ENCODE measurements around the gene RPN1. TPM values are rescaled to one million over a fixed set of nuclear protein-coding genes. Genes with fewer than 3 reads are reported as not detected.

Gene RPN1
- total RNA-seq, 1 donor from 2014 or later: 121 TPM

DNA sequence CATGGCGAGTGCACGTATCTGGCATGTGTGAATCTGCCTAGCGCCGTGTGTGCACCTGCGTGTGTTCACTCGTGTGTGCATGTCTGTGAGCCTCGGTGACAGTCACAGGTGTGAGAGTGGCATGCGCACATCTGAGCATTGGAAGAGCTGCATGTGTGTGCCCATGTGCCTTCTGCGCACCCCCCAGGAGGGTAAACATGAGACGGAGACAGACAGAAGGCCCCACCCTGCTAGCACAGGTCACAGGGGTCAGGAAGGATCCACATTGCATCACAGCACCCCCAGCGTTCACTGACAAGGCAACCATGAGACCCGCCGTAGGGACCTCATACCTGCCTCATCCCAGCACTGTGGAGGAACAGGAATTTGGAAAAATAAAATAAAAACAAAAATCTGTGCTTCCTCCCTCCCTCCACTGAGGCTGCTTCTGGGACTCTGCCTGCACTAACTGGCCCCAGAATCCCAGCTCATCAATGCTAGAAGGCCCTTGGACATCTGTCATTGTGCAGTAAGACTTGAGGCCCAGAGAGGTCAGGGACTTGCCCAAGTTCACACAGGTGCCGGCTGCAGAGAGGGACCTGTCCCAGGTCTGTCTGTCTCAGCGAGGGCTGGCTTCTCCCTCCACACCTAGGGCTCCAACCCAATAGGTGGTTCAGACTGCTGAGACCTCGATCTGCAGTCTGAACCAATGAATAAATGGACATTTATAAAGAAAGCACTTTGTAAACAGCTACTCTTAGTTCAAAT is 37.4 kb downstream of the RPN1 start:
- DNase-seq: no peak
- peaks cover 3% of the 10 kb centered on the region for H3K27me3 Mint-ChIP-seq (ENCODE audit: unreplicated experiment)
- no peaks in the 10 kb centered on the region for H3K36me3 Mint-ChIP-seq (ENCODE audit: unreplicated experiment)
- no peak overlapping the region for H3K27ac Mint-ChIP-seq (ENCODE audit: unreplicated experiment)
- H3K4me3 Mint-ChIP-seq (ENCODE audit: unreplicated experiment): no peak overlapping the region
- TF ChIP-seq, protein P1, sequence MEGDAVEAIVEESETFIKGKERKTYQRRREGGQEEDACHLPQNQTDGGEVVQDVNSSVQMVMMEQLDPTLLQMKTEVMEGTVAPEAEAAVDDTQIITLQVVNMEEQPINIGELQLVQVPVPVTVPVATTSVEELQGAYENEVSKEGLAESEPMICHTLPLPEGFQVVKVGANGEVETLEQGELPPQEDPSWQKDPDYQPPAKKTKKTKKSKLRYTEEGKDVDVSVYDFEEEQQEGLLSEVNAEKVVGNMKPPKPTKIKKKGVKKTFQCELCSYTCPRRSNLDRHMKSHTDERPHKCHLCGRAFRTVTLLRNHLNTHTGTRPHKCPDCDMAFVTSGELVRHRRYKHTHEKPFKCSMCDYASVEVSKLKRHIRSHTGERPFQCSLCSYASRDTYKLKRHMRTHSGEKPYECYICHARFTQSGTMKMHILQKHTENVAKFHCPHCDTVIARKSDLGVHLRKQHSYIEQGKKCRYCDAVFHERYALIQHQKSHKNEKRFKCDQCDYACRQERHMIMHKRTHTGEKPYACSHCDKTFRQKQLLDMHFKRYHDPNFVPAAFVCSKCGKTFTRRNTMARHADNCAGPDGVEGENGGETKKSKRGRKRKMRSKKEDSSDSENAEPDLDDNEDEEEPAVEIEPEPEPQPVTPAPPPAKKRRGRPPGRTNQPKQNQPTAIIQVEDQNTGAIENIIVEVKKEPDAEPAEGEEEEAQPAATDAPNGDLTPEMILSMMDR (IDR thresholded peaks at IDR 0.05; ENCODE audit: partially characterized antibody, unreplicated experiment): no peak
- H3K9me3 Mint-ChIP-seq (ENCODE audit: unreplicated experiment): peaks cover 2% of the 10 kb centered on the region
- peaks cover 8% of the 10 kb centered on the region for H3K4me1 Mint-ChIP-seq (ENCODE audit: low read depth, unreplicated experiment)

DNA sequence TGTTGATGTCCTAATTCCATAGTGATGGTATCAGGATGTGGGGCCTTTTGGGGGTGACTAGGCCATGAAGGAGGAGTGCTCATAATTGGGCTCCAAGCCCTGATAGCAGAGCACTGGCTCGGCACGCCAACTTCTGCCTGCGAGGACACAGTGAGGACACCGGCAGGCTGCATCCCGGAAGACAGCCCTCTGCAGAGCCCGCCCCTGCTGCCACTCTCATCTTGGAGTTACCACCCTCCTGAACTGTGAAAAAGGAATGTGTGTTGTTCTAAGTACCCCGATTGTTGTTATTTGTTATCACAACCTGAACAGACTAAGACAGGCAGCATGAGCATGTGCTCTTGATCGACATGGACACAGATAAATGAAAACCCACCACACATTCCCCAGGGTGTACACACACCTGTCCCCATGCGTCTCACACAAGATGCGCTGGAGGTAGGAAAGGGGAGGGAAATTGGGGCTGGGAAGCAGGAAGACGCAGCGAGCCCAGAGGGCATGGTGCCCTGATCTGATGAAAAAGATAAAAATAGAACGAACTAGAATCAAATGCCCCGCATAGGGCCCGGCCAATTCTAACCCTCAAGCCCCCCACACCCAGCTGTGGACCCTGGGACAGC is 40.1 kb downstream of the RPN1 start:
- Mint-ChIP-seq H3K4me1 (ENCODE audit: low read depth, unreplicated experiment) (peaks cover 8% of the 10 kb centered on the region), H3K36me3 (ENCODE audit: unreplicated experiment) (no peaks in the 10 kb centered on the region), H3K4me3 (ENCODE audit: unreplicated experiment) (no peak overlapping the region), H3K9me3 (ENCODE audit: unreplicated experiment) (no peaks in the 10 kb centered on the region), H3K27me3 (ENCODE audit: unreplicated experiment) (peaks cover 3% of the 10 kb centered on the region), H3K27ac (ENCODE audit: unreplicated experiment) (no peak overlapping the region)
- DNase-seq: no peak
- TF ChIP-seq, protein P1 (IDR thresholded peaks at IDR 0.05; ENCODE audit: partially characterized antibody, unreplicated experiment): no peak

DNA sequence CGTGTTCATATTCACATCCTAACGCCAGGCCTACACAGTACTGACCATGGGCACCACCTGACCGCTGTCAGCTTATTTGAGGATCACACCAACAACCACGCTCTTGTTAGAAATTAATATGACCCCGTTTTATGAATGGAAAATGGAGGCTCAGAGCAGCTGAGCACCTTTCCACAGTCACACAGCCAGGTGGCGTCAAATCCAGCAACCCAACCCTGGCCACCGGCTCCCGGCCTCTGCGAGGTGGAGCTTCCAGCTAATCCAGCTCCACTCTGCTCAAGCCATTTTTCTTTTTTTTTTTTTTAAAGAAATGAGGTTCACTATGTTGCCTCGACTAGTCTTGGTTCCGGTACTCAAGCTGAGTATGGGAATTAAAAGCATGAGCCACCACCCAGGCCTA is 41.3 kb downstream of the RPN1 start:
- H3K27me3 Mint-ChIP-seq (ENCODE audit: unreplicated experiment): peaks cover 3% of the 10 kb centered on the region
- H3K36me3 Mint-ChIP-seq (ENCODE audit: unreplicated experiment): no peaks in the 10 kb centered on the region
- H3K4me1 Mint-ChIP-seq (ENCODE audit: low read depth, unreplicated experiment): peaks cover 8% of the 10 kb centered on the region
- no peaks in the 10 kb centered on the region for H3K9me3 Mint-ChIP-seq (ENCODE audit: unreplicated experiment)
- no peak for DNase-seq
- TF ChIP-seq, protein P1 (IDR thresholded peaks at IDR 0.05; ENCODE audit: partially characterized antibody, unreplicated experiment): no peak
- H3K27ac Mint-ChIP-seq (ENCODE audit: unreplicated experiment): no peak overlapping the region
- H3K4me3 Mint-ChIP-seq (ENCODE audit: unreplicated experiment): no peak overlapping the region

DNA sequence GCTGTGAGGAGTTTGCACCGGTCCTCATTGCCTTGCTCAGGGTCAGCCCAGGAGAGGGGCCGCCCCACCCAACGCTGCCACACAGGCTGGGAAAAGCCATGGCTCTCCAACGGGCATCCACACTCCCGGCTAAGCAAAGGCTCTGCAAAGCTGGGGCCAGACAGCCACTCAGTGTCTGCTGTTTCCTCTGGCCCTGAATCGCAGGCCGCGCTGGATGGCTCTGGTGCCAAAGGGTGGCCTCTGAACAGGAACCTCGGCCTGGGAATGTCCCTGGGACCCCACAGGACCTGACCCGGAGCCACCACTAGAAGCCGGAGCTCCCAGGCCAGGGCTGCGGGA is 42.9 kb downstream of the RPN1 start:
- H3K9me3 Mint-ChIP-seq (ENCODE audit: unreplicated experiment): no peaks in the 10 kb centered on the region
- peaks cover 6% of the 10 kb centered on the region for H3K4me1 Mint-ChIP-seq (ENCODE audit: low read depth, unreplicated experiment)
- H3K4me3 Mint-ChIP-seq (ENCODE audit: unreplicated experiment): no peak overlapping the region
- no peak for DNase-seq
- no peaks in the 10 kb centered on the region for H3K36me3 Mint-ChIP-seq (ENCODE audit: unreplicated experiment)
- H3K27ac Mint-ChIP-seq (ENCODE audit: unreplicated experiment): no peak overlapping the region
- TF ChIP-seq, protein P1 (IDR thresholded peaks at IDR 0.05; ENCODE audit: partially characterized antibody, unreplicated experiment): no peak
- no peaks in the 10 kb centered on the region for H3K27me3 Mint-ChIP-seq (ENCODE audit: unreplicated experiment)

DNA sequence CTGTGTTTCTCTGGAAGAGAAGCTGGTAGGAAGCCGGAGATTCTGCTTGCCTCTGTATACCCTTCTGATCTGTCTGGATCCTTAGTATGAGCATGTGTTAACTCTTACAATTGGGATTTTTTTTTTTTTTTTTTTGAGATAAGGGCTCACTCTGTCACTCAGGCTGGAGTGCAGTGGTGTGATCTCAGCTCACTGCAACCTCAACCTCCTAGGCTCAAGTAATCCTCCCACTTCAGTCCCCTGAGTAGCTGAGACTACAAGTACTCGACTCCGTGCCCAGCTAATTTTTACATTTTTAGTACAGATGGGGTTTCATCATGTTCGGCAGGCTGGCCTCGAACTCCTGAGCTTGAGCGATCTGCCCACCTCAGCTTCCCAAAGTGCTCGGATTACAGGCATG is 44.5 kb downstream of the RPN1 start:
- no peaks in the 10 kb centered on the region for H3K36me3 Mint-ChIP-seq (ENCODE audit: unreplicated experiment)
- H3K27ac Mint-ChIP-seq (ENCODE audit: unreplicated experiment): no peak overlapping the region
- no peak for DNase-seq
- no peak overlapping the region for H3K4me3 Mint-ChIP-seq (ENCODE audit: unreplicated experiment)
- no peaks in the 10 kb centered on the region for H3K27me3 Mint-ChIP-seq (ENCODE audit: unreplicated experiment)
- H3K4me1 Mint-ChIP-seq (ENCODE audit: low read depth, unreplicated experiment): peaks cover 2% of the 10 kb centered on the region
- no peaks in the 10 kb centered on the region for H3K9me3 Mint-ChIP-seq (ENCODE audit: unreplicated experiment)
- TF ChIP-seq, protein P1 (IDR thresholded peaks at IDR 0.05; ENCODE audit: partially characterized antibody, unreplicated experiment): no peak
